Measurements from ENCODE around the gene ZNF423. TPM values are rescaled to one million over a fixed set of nuclear protein-coding genes. Genes with fewer than 3 reads are reported as not detected.
A peak's percentile ranks its signal among the peaks of the same experiment; 100 is the strongest.

ZNF423 gene
- polyA plus RNA-seq, 1 of the 3 experiments (the other 2 are of a cell fraction) = 1.2 TPM

DNA sequence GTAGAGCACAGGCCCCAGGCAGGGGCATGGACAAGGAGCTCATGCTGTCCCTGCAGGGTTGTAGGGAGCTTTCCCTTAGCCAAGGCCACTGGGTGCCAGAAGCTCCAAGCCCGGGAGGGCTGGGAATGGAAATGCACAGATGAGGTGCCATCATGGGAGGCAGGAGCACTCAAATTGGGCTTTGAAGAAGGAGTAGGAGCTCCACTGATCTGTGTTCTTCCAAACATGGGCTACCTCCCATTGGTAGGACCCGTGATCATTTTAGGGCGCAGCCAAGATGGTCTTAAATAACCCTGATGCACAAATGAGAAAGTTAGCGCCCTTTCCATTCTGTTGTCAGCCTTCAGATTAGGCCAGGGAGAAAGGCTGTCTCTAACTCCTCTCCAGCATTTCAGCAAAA, 201.5 kb downstream of the ZNF423 start (continued):
- no peak for TF ChIP-seq YY1 (IDR thresholded peaks at IDR 0.05; ENCODE audit: low read depth)
- no peak for TF ChIP-seq EZH2phosphoT487 (IDR thresholded peaks at IDR 0.05; ENCODE audit: borderline replicate concordance, low read depth)
- no peak for TF ChIP-seq SMC3 (IDR thresholded peaks at IDR 0.05; ENCODE audit: low read depth, low read length)
- TF ChIP-seq RAD21 (IDR thresholded peaks at IDR 0.05; ENCODE audit: low read length) = no peak

DNA sequence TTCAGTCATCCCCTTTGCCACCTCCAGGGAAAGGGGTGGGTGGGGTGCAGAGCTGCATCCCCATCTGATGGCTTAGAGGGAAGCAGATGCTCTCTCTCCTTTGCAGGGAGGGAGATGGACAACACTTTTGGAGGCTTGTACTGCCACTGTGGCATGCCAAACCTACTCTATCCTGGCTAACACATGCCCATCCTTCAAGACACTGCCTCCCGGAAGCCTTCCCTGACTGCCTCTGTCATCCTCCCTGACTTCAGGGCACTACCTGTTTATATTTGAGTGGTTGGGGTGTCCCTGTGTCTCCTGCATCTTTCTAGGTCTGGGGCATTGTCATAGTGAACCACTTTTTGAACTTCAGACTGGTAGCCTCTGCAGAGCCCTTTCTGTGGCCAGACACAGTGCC, 202.3 kb downstream of the ZNF423 start:
- Histone ChIP-seq H3K27me3 (ENCODE audit: insufficient read depth) (no peaks in the 10 kb centered on the region), H3K36me3 (replicated peaks in 1 of 2; ENCODE audit: control insufficient read depth in 1 of 2, insufficient read depth in 2 of 2, low read length in 1 of 2) (no peaks in the 10 kb centered on the region), H3K9ac (no peak overlapping the region), H4K20me1 (ENCODE audit: insufficient read depth) (no peaks in the 10 kb centered on the region), H3F3A (replicated peaks; ENCODE audit: insufficient read depth) (no peaks in the 10 kb centered on the region), H3K79me2 (ENCODE audit: insufficient read depth) (no peaks in the 10 kb centered on the region), H3K9me2 (no peaks in the 10 kb centered on the region), H3K9me3 (no peaks in the 10 kb centered on the region), H3K4me1 (ENCODE audit: control insufficient read depth in 1 of 2, insufficient read depth in 2 of 2, low read depth in 1 of 2, low read length in 1 of 2) (peaks cover 6 to 65% of the 10 kb centered on the region in 2 experiments; a peak in 3 of 4 replicates), H3K4me2 (no peak overlapping the region), H3K4me3 (ENCODE audit: low read depth in 2 of 2, low read length in 1 of 2) (no peak overlapping the region), H3K27ac (ENCODE audit: low read depth in 2 of 2, low read length in 1 of 2) (peak overlapping the region in 1 of 2 experiments; percentile 92; a peak in 2 of 4 replicates), H2AFZ (ENCODE audit: low read depth) (no peak overlapping the region)
- TF ChIP-seq, protein P1, sequence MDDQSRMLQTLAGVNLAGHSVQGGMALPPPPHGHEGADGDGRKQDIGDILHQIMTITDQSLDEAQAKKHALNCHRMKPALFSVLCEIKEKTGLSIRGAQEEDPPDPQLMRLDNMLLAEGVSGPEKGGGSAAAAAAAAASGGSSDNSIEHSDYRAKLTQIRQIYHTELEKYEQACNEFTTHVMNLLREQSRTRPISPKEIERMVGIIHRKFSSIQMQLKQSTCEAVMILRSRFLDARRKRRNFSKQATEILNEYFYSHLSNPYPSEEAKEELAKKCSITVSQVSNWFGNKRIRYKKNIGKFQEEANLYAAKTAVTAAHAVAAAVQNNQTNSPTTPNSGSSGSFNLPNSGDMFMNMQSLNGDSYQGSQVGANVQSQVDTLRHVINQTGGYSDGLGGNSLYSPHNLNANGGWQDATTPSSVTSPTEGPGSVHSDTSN (IDR thresholded peaks at IDR 0.05) = no peak
- TF ChIP-seq MXI1 (IDR thresholded peaks at IDR 0.05; ENCODE audit: low read depth, low read length) (no peak), CHD2 (IDR thresholded peaks at IDR 0.05; ENCODE audit: low read length, partially characterized antibody) (no peak)
- TF ChIP-seq, protein P2, sequence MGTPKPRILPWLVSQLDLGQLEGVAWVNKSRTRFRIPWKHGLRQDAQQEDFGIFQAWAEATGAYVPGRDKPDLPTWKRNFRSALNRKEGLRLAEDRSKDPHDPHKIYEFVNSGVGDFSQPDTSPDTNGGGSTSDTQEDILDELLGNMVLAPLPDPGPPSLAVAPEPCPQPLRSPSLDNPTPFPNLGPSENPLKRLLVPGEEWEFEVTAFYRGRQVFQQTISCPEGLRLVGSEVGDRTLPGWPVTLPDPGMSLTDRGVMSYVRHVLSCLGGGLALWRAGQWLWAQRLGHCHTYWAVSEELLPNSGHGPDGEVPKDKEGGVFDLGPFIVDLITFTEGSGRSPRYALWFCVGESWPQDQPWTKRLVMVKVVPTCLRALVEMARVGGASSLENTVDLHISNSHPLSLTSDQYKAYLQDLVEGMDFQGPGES (IDR thresholded peaks at IDR 0.05; ENCODE audit: low read depth, low read length) = no peak
- no peak for DNase-seq
- ChIA-PET POLR2A (interaction anchor here (1.2 to 2.3 kb wide), 2 partner anchors 11 to 15 kb away, joined by 5 to 9 read pairs; no protein-coding TSS in a partner anchor), CTCF (interaction anchor here (0.7 to 4.1 kb wide), 8 partner anchors 11 to 268 kb away, joined by 3 to 19 read pairs (median 4); no protein-coding TSS in a partner anchor)
- 100% methylated on average over 1 of the region's 1 CpG for WGBS (ENCODE audit: low lambda C conversion rate)

DNA sequence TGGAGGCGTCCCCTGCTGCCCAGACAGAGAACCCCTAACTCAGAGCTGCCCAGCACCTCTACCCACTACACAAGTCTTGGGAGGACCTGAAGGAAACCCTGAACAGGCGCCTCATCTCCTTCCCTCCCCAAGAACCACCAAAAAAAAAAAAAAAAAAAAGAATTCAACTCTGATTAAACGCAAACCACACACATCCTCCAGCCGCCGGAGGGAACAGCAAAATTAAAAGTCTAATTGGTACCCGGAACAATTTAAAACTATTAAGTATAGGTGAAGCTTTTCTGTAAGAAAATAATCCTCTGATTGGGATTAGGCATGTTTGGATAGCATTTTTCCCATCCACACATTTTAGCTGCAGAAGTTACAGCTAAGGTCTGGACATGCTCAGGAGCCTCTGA, 202.7 kb downstream of the ZNF423 start:
- no peak overlapping the region for H3K4me3 ChIP-seq (ENCODE audit: low read depth in 2 of 2, low read length in 1 of 2)
- ChIA-PET CTCF (interaction anchor here (0.7 to 4.1 kb wide), 11 partner anchors 12 to 269 kb away, joined by 3 to 19 read pairs (median 4); no protein-coding TSS in a partner anchor), POLR2A (interaction anchor here (1.1 to 2.6 kb wide), 4 partner anchors 11 to 58 kb away, joined by 3 to 13 read pairs (median 7); no protein-coding TSS in a partner anchor)
- DNase-seq = no peak
- no peaks in the 10 kb centered on the region for H3K9me2 ChIP-seq
- H2AFZ ChIP-seq (ENCODE audit: low read depth) = no peak overlapping the region
- 49% methylated on average over 6 of the region's 6 CpGs for WGBS (ENCODE audit: low lambda C conversion rate)
- H4K20me1 ChIP-seq (ENCODE audit: insufficient read depth) = no peaks in the 10 kb centered on the region
- H3K9me3 ChIP-seq = no peaks in the 10 kb centered on the region
- H3K36me3 ChIP-seq (replicated peaks in 1 of 2; ENCODE audit: control insufficient read depth in 1 of 2, insufficient read depth in 2 of 2, low read length in 1 of 2) = no peaks in the 10 kb centered on the region
- no peaks in the 10 kb centered on the region for H3K27me3 ChIP-seq (ENCODE audit: insufficient read depth)
- H3F3A ChIP-seq (replicated peaks; ENCODE audit: insufficient read depth) = no peaks in the 10 kb centered on the region
- peaks cover 6 to 61% of the 10 kb centered on the region in 2 experiments; a peak in 3 of 4 replicates for H3K4me1 ChIP-seq (ENCODE audit: control insufficient read depth in 1 of 2, insufficient read depth in 2 of 2, low read depth in 1 of 2, low read length in 1 of 2)
- no peaks in the 10 kb centered on the region for H3K79me2 ChIP-seq (ENCODE audit: insufficient read depth)
- H3K9ac ChIP-seq = no peak overlapping the region
- H3K27ac ChIP-seq (ENCODE audit: low read depth in 2 of 2, low read length in 1 of 2) = peak overlapping the region in 1 of 2 experiments; percentile 92; a peak in 2 of 4 replicates
- H3K4me2 ChIP-seq = peak overlapping the region; percentile 74
- TF ChIP-seq FOSL2 (IDR thresholded peaks at IDR 0.05; ENCODE audit: borderline replicate concordance, low read depth) (no peak), GABPA (IDR thresholded peaks at IDR 0.05; ENCODE audit: low read depth) (no peak), TCF12 (IDR thresholded peaks at IDR 0.05) (no peak), GATA2 (CRISPR knock-in tag; IDR thresholded peaks at IDR 0.05) (no peak), MEF2A (IDR thresholded peaks at IDR 0.05; ENCODE audit: borderline replicate concordance, low read depth) (no peak), NFIC (IDR thresholded peaks at IDR 0.05; ENCODE audit: borderline replicate concordance) (no peak)
- TF ChIP-seq, protein P3, sequence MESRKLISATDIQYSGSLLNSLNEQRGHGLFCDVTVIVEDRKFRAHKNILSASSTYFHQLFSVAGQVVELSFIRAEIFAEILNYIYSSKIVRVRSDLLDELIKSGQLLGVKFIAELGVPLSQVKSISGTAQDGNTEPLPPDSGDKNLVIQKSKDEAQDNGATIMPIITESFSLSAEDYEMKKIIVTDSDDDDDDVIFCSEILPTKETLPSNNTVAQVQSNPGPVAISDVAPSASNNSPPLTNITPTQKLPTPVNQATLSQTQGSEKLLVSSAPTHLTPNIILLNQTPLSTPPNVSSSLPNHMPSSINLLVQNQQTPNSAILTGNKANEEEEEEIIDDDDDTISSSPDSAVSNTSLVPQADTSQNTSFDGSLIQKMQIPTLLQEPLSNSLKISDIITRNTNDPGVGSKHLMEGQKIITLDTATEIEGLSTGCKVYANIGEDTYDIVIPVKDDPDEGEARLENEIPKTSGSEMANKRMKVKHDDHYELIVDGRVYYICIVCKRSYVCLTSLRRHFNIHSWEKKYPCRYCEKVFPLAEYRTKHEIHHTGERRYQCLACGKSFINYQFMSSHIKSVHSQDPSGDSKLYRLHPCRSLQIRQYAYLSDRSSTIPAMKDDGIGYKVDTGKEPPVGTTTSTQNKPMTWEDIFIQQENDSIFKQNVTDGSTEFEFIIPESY (IDR thresholded peaks at IDR 0.05; ENCODE audit: borderline replicate concordance, low read depth) = no peak
- TF ChIP-seq, protein P2 (IDR thresholded peaks at IDR 0.05; ENCODE audit: low read depth, low read length) = no peak
- TF ChIP-seq, protein P4, sequence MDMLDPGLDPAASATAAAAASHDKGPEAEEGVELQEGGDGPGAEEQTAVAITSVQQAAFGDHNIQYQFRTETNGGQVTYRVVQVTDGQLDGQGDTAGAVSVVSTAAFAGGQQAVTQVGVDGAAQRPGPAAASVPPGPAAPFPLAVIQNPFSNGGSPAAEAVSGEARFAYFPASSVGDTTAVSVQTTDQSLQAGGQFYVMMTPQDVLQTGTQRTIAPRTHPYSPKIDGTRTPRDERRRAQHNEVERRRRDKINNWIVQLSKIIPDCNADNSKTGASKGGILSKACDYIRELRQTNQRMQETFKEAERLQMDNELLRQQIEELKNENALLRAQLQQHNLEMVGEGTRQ (IDR thresholded peaks at IDR 0.05; ENCODE audit: borderline replicate concordance, low read depth, low read length) = no peak
